Measurements from ENCODE around the gene AUTS2.
"Not testable (repeated sequence)": the region's sequence is repeated elsewhere in the genome, so short reads cannot be mapped to it uniquely, and the experiment has no call there.

Gene AUTS2

DNA sequence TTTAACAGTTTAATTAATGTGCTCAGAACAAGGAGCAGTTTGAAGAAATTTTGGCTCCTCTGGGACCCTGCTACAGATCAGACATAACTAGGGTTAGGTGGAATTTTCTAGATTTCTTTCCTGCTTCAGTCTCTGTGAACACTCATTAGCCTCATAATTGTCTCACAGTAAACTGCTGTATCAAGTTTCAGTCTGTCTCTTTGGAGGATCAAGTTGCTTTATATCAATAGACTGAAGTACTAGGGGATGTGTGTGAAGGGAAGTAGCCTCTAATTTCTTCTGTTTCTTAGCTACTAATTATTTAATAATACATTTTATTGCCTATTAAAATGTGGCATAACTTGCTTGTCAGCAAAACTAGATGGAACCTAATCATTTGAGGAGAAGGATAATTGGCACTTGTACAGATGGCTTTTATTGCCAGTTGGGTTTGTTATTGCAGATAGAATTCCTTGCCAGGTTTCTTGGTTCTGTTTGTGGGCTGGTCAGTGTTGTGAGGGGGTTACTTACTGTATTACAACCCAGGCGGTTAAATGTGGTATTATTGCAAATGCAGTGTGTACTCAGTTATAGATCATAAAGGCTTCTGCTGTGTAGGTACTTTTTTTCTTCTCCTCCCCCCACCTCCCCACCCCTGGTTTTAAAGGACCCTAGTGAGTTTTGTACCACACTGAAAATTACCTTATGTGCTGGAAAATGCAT lies 758.0 kb downstream of the AUTS2 start:
- DNase-seq (ENCODE audit: low read depth in 2 of 2, low spot score in 1 of 2), result no peak

DNA sequence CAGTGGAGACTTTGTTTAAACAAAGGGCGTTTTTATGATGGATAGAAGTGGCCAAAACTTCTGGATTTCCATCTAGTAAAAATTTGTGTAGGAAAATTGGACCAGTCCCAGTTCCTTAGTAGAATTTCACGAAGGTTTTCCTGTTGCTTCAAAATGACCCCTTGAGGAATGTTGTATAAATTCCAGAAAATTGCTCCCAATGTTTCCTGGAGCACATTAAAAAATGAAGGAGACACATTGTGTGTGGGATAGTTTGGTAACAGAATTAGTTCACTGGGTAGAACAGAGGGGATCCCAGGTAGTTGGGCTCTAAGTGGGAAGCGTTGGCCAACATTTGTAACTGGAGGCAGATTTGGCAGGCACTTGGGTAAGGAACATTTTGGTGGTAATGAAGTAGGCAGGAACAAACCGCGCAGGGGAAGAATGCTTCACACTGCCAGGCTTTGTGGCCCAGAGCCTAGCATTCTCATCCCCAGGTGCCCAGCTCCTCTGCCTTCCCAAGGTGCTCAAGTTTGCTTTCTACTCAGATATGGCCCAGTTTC lies 758.6 kb downstream of the AUTS2 start:
- DNase-seq (ENCODE audit: low read depth in 2 of 2, low spot score in 1 of 2), result no peak

DNA sequence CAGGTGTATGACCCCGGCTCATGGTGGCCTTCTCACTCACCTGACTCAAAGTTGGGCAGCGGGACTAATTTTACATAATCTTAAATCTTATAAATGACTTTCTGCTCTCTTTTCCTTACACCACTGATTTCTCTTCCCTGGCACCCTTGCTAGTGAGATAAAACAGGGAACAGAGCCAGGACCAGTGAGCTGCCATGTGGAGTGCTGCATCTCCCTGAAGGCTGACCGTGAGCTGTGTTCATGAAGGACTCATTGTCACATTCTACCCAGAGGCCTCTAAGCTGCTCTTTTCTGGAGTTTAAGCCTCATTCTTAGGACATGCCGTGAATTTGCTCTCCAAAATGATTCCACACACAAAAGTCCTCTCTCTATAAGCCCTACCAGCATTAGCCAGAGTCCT lies 762.3 kb downstream of the AUTS2 start:
- no peak for DNase-seq (ENCODE audit: low read depth in 2 of 2, low spot score in 1 of 2)

DNA sequence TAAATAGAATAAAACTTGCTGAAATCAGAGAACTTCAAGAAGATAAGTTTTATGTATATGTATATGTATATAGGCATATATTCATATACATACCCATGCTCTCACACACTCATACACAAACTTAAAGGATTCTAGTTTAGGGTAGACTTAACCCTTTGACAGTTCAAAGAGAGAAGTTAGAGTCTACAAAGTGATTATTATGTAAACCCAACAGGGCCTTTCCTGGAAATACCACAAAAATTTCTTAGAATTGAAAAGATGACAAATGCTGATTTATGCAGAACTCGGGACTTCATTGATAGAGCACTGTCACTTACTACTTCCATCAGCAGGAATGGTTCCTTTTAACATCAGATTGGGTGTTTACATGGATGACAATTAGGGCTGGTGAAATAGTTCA lies 763.5 kb downstream of the AUTS2 start:
- no peak for DNase-seq (ENCODE audit: low read depth in 2 of 2, low spot score in 1 of 2)

DNA sequence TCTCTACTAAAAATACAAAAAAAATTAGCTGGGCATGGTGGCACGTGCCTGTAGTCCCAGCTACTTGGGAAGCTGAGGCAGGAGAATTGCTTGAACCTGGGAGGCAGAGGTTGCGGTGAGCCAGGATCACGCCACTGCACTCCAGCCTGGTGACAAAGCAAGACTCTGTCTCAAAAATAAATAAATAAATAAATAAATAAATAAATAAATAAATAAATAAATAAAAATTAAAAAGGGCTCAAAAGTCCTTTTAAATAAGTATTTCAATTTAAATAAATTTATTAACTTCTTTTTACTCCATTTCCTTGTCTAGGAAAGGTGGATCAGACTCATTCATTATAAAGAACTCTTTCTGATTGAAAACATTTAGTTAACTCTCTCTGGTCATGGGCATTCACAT lies 766.1 kb downstream of the AUTS2 start:
- not testable (repeated sequence) for DNase-seq (ENCODE audit: low read depth in 2 of 2, low spot score in 1 of 2)

DNA sequence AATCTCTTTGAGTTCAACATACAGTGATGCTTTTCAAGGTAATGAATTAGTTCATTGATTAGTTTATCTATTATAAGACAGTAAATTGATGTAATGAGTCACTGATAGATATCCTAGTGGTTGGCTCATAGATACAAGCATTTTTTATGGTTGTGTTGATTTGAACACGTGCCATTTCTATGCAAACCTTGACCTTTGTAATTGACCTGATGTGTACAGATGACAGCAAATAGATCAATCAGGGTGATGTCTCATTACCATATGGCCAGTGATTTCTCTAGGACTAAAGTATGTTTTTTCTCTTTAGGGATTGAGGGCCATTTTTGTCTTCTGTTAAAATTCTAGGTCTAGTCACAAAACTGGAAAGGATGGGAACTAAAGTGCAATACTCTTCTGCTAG lies 773.4 kb downstream of the AUTS2 start:
- DNase-seq (ENCODE audit: low read depth in 2 of 2, low spot score in 1 of 2), result no peak

DNA sequence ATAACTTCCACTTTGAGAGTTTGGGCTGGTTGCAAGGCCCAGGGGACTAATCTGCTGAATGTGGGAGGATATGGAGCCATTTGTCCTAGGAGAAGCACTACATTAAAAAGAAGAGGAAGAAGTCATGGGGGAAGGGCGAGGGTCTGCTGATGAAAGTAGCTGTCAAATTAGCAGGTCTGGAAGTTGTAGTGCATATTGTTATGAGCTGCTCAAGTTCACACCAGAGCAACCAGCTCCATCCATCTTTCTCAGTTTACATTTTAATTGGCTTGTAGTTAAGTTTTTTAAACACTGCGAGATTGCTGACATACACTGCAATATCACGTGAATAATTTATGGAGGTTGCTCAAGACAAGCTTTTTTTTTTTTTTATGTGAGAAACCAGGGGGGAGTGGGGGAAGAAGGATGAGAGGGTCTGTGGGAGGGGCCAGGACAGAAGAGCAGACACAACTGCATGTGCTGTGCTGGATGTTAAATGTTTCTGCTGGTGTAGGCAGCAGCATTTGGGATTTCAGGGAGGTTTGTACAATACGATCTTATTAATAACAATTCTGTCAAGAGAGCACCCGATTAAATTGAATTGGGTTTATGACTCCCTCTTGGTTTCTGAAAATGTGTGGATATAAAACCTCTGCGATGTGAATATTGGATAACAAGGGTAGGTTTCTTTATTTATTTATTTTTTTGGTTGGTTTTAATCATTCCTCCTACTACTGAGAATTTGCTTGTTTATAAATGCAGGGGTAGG lies 774.7 kb downstream of the AUTS2 start:
- no peak for DNase-seq (ENCODE audit: low read depth in 2 of 2, low spot score in 1 of 2)

DNA sequence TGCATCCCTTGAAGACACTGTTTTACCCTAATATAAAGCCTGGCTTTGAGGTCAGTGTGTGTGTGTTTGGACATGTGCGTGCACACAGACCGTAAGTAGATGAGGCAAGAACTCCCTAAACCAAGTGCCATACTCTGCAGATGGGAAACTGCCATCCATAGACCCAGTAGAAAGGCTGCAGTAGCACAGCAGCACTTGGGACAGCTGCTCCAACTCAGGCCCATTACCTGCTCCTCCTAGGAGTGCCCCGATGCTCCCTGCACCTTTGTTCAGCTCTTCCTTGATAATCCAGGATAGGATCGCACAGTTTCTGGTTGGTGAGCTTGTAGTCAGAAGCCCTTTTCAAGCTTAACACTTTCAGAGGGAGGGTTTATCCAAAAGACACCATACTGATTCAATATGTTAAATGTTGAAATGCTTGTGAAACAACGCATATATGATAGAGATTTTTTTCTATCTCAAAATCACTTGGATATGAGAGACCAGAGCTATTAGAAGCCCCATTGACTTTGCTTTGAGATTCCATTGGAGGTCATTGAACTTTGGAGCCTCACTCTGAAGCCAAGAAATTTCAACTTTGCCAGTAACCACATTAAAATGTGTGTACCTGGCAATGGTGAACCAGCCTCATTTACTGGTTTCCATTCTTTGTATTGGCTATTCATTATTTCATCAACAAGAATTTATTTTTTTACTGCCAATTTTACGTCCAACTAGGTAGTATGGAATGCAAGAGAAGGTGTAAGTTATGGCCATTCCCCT lies 776.7 kb downstream of the AUTS2 start:
- no peak for DNase-seq (ENCODE audit: low read depth in 2 of 2, low spot score in 1 of 2)

DNA sequence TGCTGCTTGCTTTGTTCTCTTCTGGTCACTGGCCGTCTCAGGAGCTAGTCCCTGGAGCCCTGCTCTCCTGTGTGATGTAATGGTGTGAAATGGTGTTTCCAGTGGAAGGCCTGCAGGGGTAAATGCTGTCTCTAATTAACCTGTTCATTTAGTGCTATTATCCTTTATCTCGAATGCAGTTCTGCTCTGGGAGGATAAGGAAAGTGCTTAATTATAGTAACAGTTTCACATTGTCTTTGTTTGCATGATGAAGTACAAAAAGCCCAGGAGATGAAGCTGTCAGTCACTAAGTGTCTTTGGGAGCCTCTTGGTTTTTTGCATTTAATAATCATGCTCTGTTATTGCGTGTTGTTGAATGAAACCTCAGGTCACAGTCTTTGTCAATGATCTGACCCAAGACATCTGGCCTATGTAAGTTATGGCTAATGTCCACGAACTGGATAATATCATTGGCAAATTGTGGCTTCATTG lies 778.3 kb downstream of the AUTS2 start:
- DNase-seq (ENCODE audit: low read depth in 2 of 2, low spot score in 1 of 2), result no peak

DNA sequence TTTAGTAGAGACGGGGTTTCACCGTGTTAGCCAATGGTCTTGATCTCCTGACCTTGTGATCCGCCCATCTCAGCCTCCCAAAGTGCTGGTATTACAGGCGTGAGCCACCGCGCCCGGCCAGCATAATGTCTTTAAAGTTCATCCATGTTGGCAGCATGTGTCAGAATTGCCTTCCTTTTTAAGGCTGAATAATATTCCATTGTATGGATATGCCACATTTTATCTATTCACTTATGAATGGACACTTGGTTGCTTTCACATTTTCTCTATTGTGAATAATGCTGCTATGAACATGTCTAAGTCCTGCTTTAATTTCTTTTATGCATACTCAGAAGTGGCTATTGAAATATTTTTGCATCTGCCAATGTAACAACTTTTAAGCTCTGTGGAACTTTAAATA lies 779.7 kb downstream of the AUTS2 start:
- no peak for DNase-seq (ENCODE audit: low read depth in 2 of 2, low spot score in 1 of 2)

DNA sequence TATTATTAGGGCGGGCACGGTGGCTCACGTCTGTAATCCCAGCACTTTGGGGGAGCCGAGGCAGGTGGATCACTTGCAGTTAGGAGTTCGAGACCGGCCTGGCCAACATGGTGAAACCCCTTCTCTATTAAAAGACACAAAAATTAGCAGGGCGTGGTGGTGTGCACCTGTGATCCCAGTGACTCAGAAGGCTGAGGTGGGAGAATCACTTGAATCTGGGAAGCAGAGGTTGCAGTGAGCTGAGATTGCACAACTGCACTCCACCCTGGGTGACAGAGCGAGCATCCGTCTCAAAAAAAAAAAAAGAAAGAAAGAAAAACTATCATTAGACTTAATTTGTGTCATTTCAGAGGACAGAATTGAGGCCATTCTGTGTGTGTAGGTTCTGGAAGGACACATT lies 780.9 kb downstream of the AUTS2 start:
- no peak for DNase-seq (ENCODE audit: low read depth in 2 of 2, low spot score in 1 of 2)

DNA sequence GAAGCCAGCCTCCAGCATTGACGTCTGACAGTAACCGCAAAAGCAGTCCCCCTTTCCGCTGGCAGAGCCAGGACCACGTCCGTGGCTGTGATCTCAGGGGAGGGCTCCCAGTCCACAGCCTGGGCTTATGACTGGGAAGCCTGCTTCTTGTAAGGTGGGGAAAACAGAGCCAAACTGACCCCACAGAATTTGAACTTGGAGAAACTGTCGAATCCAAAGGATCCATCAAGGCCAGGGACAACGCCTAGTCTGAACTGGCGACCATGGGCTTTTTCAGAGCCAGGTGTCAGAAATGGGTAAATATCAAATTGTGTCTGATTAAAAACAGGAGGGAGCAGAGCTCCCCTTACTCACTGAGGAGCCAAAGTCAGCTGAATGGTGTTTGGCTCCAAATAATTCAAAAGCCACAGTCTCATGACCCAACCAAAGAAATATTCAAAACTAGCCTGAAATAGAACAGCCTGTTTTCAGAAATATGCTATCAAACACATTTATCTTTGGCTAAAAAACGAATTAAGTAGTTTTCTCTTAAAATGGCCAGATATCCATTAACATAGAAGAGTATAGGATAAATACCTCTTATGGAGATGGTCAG lies 782.2 kb downstream of the AUTS2 start:
- DNase-seq (ENCODE audit: low read depth in 2 of 2, low spot score in 1 of 2), result no peak

DNA sequence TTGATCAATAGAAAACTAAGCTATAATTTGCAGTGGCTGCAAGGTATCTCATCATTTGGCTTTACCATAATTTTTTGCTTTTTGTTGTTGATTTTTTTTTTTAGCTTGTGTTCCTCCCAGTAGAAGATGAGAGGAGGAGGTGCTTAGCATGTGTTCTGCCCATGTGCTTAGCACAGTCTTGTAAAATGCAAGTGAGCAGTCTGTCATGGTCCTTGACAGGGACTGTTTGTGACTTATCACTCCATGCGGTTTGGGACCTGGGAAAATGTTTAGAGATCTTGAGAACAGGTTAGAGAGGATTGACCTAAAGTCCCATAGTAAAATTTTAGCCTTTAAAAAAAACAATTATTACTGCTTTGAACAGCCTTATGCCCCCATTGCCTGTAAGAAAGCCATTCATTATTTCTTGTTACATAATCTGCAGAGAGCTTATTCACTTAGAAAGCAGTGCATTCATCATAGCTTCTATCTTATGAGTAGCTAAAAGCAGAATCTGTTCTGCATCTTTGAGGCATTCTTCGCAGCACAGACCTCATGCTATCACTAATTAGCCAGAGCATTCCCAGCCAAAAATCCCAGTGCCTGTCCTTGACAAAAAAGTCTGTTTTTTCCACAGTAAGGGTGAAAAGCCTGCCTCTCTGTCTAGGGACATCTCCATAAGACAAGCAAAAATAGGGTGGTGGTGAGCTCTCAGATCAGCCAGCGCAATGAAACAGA lies 784.9 kb downstream of the AUTS2 start:
- no peak for DNase-seq (ENCODE audit: low read depth in 2 of 2, low spot score in 1 of 2)

DNA sequence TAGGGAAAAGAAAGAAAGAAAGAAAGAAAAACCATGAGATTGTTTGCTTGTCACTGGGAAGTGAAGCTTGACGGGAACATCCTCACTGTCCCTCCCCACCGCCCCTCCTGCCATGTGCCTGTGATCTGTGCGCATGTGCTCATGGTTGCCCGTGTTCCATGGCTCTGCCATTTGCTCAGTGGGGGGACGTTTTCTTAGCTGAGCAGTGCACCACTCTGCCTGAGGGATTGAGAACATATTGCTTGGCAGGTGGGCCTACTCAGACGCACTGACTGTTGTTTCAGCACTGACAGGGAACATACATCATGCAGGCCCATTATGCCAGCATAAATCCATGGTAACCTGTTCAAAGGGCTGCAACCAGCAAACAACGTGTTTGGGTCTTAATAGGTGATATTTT lies 785.7 kb downstream of the AUTS2 start:
- DNase-seq (ENCODE audit: low read depth in 2 of 2, low spot score in 1 of 2), result no peak

DNA sequence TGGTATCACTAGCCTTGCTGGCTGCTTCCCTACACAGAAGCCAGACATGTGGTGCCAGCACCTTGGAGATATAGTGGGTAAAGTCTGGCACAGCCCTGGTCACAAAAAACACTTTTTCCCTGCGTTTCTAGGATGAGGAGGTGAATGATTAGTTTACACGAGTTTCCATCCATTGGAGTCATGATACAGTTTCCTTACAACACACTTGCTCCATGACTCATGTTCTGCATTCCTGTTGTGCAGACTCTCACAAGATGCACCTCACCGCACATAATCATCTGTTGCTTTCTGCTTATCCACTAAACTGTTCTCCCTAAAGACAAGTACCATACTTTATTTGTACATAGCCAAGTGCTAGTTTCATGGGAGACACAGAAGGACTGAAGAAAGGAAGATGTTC lies 786.6 kb downstream of the AUTS2 start:
- no peak for DNase-seq (ENCODE audit: low read depth in 2 of 2, low spot score in 1 of 2)

DNA sequence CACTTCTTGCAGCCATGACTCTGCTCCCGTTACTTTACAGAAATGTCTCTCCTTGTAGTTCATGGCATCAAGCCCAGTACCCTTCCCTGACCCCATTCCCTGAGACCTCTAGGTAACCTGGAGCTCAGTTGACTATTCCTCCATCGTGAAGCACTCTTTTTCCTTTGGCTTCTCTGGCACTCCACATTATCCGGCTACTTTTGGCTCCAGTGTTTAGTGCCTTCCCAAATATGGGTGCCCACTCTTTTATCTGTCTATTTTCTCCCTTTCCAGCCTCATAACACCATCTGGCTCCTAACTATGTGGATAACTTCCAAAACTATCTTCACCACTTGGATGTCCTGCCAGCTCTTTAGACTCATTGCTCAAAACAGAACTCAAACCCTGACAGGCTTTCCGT lies 788.9 kb downstream of the AUTS2 start:
- no peak for DNase-seq (ENCODE audit: low read depth in 2 of 2, low spot score in 1 of 2)

DNA sequence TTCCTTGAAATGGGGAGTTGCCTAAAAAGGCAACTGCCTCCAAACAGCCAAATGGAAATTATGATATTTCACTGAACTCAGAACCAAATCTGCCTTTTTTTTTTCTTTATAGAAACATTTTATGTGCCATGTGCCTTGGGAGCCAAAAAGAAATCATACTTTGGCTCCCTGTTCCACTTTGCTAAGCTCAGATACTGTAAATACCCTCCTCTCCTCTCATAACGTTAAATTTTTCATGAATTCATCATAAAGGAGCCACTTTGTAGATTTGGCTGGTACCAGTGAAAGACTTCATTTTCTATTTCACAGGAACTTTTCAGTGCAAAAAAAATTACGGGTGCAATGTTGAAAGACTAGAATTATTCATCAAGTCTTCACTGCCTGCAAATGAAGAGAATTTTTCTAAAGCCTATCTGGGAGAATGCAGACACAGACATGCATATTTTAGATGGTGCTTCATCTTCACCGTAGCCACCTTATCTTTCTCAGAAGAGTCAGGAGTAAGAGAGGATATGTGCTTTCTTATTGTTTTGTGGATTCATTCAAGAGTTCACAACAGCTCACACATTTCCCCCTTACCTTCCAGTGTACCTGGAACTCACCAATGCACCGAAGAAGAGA lies 791.4 kb downstream of the AUTS2 start:
- DNase-seq (ENCODE audit: low read depth in 2 of 2, low spot score in 1 of 2), result no peak

DNA sequence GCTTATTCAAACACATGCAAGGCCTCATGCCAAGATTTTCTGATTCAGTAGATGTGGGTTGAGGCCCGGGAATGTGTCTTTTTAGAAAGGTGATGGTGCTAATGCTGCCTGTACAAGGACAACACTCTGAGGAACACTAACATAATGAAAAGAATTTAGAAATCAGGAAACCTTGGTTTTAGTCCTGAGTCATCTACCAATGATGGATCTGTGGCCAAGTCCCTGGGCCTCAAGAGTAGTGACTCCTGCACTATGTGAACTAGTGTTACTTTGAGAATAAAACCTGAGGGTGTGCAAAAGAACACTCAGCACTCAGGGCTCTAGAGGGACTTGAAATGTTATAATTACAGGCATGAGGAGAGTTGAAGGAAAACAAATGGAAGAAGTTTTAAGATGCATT lies 792.0 kb downstream of the AUTS2 start:
- no peak for DNase-seq (ENCODE audit: low read depth in 2 of 2, low spot score in 1 of 2)

DNA sequence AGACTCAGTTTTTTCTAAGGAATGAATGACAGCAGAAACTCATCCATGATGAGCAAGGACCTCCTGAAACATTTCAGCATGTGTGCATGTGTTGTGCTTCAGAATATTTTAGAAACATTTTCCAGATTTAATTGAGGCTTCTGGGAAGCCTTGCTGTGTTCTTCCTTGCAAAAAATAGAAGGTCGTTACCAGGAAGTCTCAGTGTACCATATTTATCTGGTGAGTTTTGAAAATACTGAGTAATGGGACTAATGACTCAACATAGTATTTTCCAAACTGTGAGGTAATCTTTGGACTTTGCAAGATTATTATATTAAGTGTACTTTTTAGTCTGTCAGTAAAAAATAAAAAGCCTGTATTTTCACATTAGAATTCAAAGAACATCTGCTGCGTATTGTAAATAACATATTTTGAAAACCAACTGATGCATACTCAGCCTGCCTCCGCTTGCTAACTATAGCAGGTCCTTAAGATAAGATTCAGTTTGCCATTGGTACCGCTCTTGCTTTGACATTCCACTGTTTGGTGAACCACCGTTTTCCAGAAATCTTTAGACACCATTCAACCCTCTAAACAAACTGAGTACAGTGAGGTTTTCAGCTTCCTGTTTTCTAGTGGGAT lies 794.1 kb downstream of the AUTS2 start:
- DNase-seq (ENCODE audit: low read depth in 2 of 2, low spot score in 1 of 2), result no peak

DNA sequence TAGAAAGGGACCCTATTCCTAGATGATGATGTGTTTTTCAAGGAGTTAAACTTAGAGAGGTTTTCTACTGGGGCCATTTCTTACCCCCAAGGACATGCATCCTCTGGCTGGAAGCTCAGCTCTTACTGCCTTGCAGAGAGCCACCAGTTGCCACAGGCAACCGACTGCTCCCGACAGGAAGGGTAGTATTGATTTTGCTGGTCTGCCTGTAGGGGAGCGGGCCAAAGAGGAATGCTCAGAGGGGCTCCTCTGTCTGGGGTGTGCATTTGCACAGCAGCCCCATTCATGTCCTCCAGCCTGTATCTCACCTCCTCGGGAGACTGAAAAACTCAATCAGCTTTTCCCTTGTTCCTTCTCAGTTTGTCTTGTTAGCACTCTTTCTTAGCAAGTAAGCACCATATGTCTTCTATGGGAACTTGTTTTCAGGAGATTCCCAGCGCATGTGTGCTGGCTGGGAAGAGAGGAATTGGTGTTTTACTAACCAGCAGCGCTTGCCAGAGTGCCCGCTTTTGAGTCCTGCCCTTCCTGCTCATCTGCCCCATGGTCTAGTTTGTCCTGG lies 794.7 kb downstream of the AUTS2 start:
- no peak for DNase-seq (ENCODE audit: low read depth in 2 of 2, low spot score in 1 of 2)
